ENCODE data around the gene ST14. TPM values are rescaled to one million over a fixed set of nuclear protein-coding genes. Genes with fewer than 3 reads are reported as not detected.

The ST14 gene
- polyA plus RNA-seq, 1 donor (not counting 4 experiments of a cell fraction or from before 2014, with no cell fraction given) = 45.8 TPM

- H3K79me2 ChIP-seq (ENCODE audit: control insufficient read depth, insufficient read depth, low read length) = no peaks in the 10 kb centered on the region
- H2AFZ ChIP-seq (ENCODE audit: control insufficient read depth, low read length) = no peak overlapping the region
- FAIRE-seq (no peak), DNase-seq (ENCODE audit: low read depth, low spot score) (no peak)
- TF ChIP-seq CTCF (optimal IDR thresholded peaks at IDR 0.05 in 1 of 3, IDR thresholded peaks at IDR 0.05 in 1 of 3, conservative IDR thresholded peaks at IDR 0.05 in 1 of 3; ENCODE audit: extremely low read depth in 1 of 3, insufficient read depth in 2 of 3, low read length in 3 of 3) (no peak), EZH2 (IDR thresholded peaks at IDR 0.05; ENCODE audit: low read length) (no peak)
- no peaks in the 10 kb centered on the region for H3K9me3 ChIP-seq (ENCODE audit: control insufficient read depth, low read depth, low read length)
- no peak overlapping the region for H3K9ac ChIP-seq (ENCODE audit: control insufficient read depth, extremely low read depth, insufficient read depth, low read length)
- no peaks in the 10 kb centered on the region for H4K20me1 ChIP-seq (ENCODE audit: control insufficient read depth, extremely low read depth, insufficient read depth, low read length)
- H3K27ac ChIP-seq (ENCODE audit: control insufficient read depth, insufficient read depth, low read length) = no peak overlapping the region
- H3K36me3 ChIP-seq (ENCODE audit: control insufficient read depth in 2 of 2, extremely low read depth in 1 of 2, insufficient read depth in 2 of 2, low read length in 2 of 2) = peaks cover 18 to 42% of the 10 kb centered on the region in 2 experiments
- dilution Hi-C loops (cut with MboI; ENCODE audit: extremely low pct_ligation_motif_present, low sequenced_read_pairs) = no loop called here
- H3K4me3 ChIP-seq (ENCODE audit: control insufficient read depth in 2 of 3, extremely low read depth in 1 of 3, insufficient read depth in 2 of 3, low read depth in 1 of 3, low read length in 3 of 3) = no peak overlapping the region
- no peak overlapping the region for H3K4me2 ChIP-seq (ENCODE audit: control insufficient read depth, extremely low read depth, insufficient read depth, low read depth, low read length)
- H3K4me1 ChIP-seq (ENCODE audit: control insufficient read depth, extremely low read depth, insufficient read depth, low read length) = peaks cover 2% of the 10 kb centered on the region
- H3K9me1 ChIP-seq (ENCODE audit: control insufficient read depth, extremely low read depth, insufficient read depth, low read length) = no peaks in the 10 kb centered on the region
- no peaks in the 10 kb centered on the region for H3K27me3 ChIP-seq (ENCODE audit: control insufficient read depth, extremely low read depth, insufficient read depth, low read length)
Observed at GRCh38 chr11:130202009-130202817, 42.6 kb downstream of the ST14 start.

- dilution Hi-C loops (cut with MboI; ENCODE audit: extremely low pct_ligation_motif_present, low sequenced_read_pairs) = no loop called here
- peaks cover 17 to 40% of the 10 kb centered on the region in 2 experiments for H3K36me3 ChIP-seq (ENCODE audit: control insufficient read depth in 2 of 2, extremely low read depth in 1 of 2, insufficient read depth in 2 of 2, low read length in 2 of 2)
Observed at GRCh38 chr11:130202818-130203689, 43.5 kb downstream of the ST14 start.

More at GRCh38 chr11:130202818-130203689, 43.5 kb downstream of the ST14 start:
- Histone ChIP-seq H3K27me3 (ENCODE audit: control insufficient read depth, extremely low read depth, insufficient read depth, low read length) (no peaks in the 10 kb centered on the region), H3K27ac (ENCODE audit: control insufficient read depth, insufficient read depth, low read length) (no peak overlapping the region), H3K4me3 (ENCODE audit: control insufficient read depth in 2 of 3, extremely low read depth in 1 of 3, insufficient read depth in 2 of 3, low read depth in 1 of 3, low read length in 3 of 3) (no peak overlapping the region), H3K79me2 (ENCODE audit: control insufficient read depth, insufficient read depth, low read length) (no peaks in the 10 kb centered on the region), H3K9ac (ENCODE audit: control insufficient read depth, extremely low read depth, insufficient read depth, low read length) (no peak overlapping the region), H2AFZ (ENCODE audit: control insufficient read depth, low read length) (no peak overlapping the region), H4K20me1 (ENCODE audit: control insufficient read depth, extremely low read depth, insufficient read depth, low read length) (no peaks in the 10 kb centered on the region), H3K9me1 (ENCODE audit: control insufficient read depth, extremely low read depth, insufficient read depth, low read length) (no peaks in the 10 kb centered on the region), H3K4me1 (ENCODE audit: control insufficient read depth, extremely low read depth, insufficient read depth, low read length) (no peaks in the 10 kb centered on the region), H3K9me3 (ENCODE audit: control insufficient read depth, low read depth, low read length) (no peaks in the 10 kb centered on the region), H3K4me2 (ENCODE audit: control insufficient read depth, extremely low read depth, insufficient read depth, low read depth, low read length) (no peak overlapping the region)
- FAIRE-seq = no peak
- TF ChIP-seq EZH2 (IDR thresholded peaks at IDR 0.05; ENCODE audit: low read length) (no peak), CTCF (optimal IDR thresholded peaks at IDR 0.05 in 1 of 3, IDR thresholded peaks at IDR 0.05 in 1 of 3, conservative IDR thresholded peaks at IDR 0.05 in 1 of 3; ENCODE audit: extremely low read depth in 1 of 3, insufficient read depth in 2 of 3, low read length in 3 of 3) (no peak)
- DNase-seq (ENCODE audit: low read depth, low spot score) = no peak

Data from keratinocyte (primary cell).